Stomach (tissue), 9 donors: Measurements from ENCODE around the gene HPN. TPM values are rescaled to one million over a fixed set of nuclear protein-coding genes. Genes with fewer than 3 reads are reported as not detected.

Experiments
- DNase-seq, 2 donors: peaks; one replicate each; pipeline versions ENCODE4 v3.0.0 to v3.0.0-alpha.2; 2013 to 2019
- H3K27ac ChIP-seq, 5 donors: fragments of 200-600 bp in 4 of 5; sonication (generic) in 4 of 5; one replicate each; pipeline ENCODE4 v1.5.1; 2013 to 2019; ENCODE audit warnings: mild to moderate bottlenecking in 1 of 5, moderate library complexity in 1 of 5
- H3K27me3 ChIP-seq, 3 donors: fragments of 200-600 bp; sonication (generic); one replicate each; pipeline ENCODE4 v1.5.1; 2017 to 2019; ENCODE audit warnings: mixed run types in 1 of 3
- H3K36me3 ChIP-seq, 4 donors: fragments of 200-600 bp; sonication (generic); 1 replicate in 3 of 4; 2 replicates in 1 of 4; pipeline ENCODE4 v1.5.1; 2016 to 2019
- H3K4me1 ChIP-seq, 4 donors: fragments of 200-600 bp; sonication (generic); one replicate each; pipeline ENCODE4 v1.5.1; 2016 to 2019
- H3K4me3 ChIP-seq, 4 donors: fragments of 200-600 bp; sonication (generic) in 3 of 4; one replicate each; pipeline ENCODE4 v1.5.1; 2016 to 2019; ENCODE audit warnings: mild to moderate bottlenecking in 1 of 4
- H3K9me3 ChIP-seq, 4 donors: fragments of 200-600 bp; sonication (generic); one replicate each; pipeline ENCODE4 v1.5.1; 2016 to 2019
- EP300 ChIP-seq: sonication (generic); formaldehyde crosslinking; IDR thresholded peaks from one replicate; pipeline ENCODE4 v1.6.1; 2017; ENCODE audit warnings: antibody characterized with exemption
- POLR2A ChIP-seq, 4 donors: fragments of 450-650 bp; IDR thresholded peaks; one replicate each; pipeline ENCODE4 v1.6.1; 2016; ENCODE audit warnings: antibody characterized with exemption in 4 of 4, control low read depth in 2 of 4, mild to moderate bottlenecking in 1 of 4, moderate library complexity in 1 of 4
- POLR2AphosphoS5 ChIP-seq, 3 donors: sonication (generic); formaldehyde crosslinking; IDR thresholded peaks; one replicate each; pipeline ENCODE4 v1.6.1; 2016; ENCODE audit warnings: antibody characterized with exemption in 3 of 3
- WGBS, 5 donors: extraction: QIAGEN DNeasy Blood & Tissue Kit in 3 of 5; methylation state at CpG; one replicate each; pipeline versions ENCODE4 v1.1.5 to v1.1.7; 2013 to 2018; 5-methylcytosine and 5-hydroxymethylcytosine counted together
- intact Hi-C: fragments of 100-400 bp; cut with DNase I; formaldehyde crosslinking; loops from one replicate; pipeline ENCODE4 v1.15.1; 2023; ENCODE audit warnings: low total_unique reads
- polyA plus RNA-seq, 3 donors: library from polyadenylated mRNA; stranded (reverse); fragments of 200-250 nt; gene quantifications; one replicate each; pipeline ENCODE4 v1.2.3, GENCODE V29; 2013
- total RNA-seq, 5 donors: library from RNA; depleted of rRNA; stranded (reverse); fragments of >200 nt; gene quantifications; one replicate each; pipeline versions ENCODE4 v1.1.0 to v1.2.3, GENCODE V29; 2014 to 2016
- TF ChIP-seq, protein P1 (sequence below), 7 experiments: fragments of 450-650 bp in 4 of 7; fragments of 200-600 bp in 3 of 7; sonication (generic) in 3 of 7; IDR thresholded peaks; one replicate each; pipeline ENCODE4 v1.5.1; 2016 to 2019; ENCODE audit warnings: antibody characterized with exemption in 7 of 7, control low read depth in 2 of 7, mild to moderate bottlenecking in 1 of 7
- donor health status: healthy with polysubstance abuse.
- donor health status: Bipolar disorder and iron deficiency.
- donor health status: healthy.

Gene HPN
- total and polyA plus RNA-seq, 8 donors: 14.7 to 45.2 (median 28.6) TPM; not detected in 1

DNA sequence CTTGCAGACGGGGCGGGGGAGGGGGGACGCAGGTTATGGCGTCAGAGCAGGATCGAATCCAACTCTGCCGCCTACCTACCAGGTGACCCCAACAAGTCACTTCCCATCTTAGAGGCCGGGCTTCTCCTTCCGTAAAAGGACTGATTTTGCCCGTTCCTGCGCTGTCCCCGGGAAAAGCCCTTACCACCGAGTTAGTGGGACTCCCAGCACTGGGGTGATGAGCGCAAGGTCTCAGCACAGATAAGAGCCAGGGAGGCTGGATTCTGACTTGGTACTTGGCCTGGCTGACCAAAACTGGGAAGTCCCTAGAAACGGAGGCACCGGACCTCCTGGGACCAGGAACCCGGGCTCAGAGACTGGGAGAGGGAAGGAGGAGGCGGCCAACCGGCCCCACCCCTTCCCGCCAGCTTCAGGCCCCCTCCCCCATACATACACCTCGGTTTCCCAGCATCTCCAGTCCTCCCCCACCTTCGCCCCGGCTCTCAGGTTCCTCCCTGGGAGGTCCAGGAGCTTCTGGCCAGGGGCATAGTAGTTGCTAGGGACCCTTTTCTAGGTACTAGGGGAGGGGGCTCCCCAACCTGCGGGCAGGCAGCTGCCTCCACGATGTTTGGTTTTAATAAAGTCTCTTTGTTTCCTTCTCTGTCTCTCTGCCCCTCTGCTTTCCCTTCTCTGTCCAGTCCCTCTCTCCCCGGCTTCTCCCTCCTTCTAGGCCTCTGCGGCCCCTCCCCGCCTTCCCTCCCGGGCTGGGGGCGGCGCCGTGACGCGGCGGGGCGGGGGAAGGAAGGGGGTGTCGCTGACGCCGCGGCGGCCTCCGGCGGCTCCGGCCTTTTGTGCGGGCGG lies 41.8 kb upstream of the HPN start, which contains the start of gene GRAMD1A:
GRAMD1A (plus strand) TSS at position 826 of the 840 bp plus-strand sequence. CDS start 156 bp downstream, outside the sequence.
- intact Hi-C loops: no loop called here
- TF ChIP-seq, protein P1, sequence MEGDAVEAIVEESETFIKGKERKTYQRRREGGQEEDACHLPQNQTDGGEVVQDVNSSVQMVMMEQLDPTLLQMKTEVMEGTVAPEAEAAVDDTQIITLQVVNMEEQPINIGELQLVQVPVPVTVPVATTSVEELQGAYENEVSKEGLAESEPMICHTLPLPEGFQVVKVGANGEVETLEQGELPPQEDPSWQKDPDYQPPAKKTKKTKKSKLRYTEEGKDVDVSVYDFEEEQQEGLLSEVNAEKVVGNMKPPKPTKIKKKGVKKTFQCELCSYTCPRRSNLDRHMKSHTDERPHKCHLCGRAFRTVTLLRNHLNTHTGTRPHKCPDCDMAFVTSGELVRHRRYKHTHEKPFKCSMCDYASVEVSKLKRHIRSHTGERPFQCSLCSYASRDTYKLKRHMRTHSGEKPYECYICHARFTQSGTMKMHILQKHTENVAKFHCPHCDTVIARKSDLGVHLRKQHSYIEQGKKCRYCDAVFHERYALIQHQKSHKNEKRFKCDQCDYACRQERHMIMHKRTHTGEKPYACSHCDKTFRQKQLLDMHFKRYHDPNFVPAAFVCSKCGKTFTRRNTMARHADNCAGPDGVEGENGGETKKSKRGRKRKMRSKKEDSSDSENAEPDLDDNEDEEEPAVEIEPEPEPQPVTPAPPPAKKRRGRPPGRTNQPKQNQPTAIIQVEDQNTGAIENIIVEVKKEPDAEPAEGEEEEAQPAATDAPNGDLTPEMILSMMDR (IDR thresholded peaks at IDR 0.05): no peak
- TF ChIP-seq POLR2AphosphoS5 (IDR thresholded peaks at IDR 0.05): peak; percentile 88 to 93 (median 92)
- TF ChIP-seq EP300: peak; percentile 29
- peak in 2 of 4 donors; percentile 69 to 88 for TF ChIP-seq POLR2A (IDR thresholded peaks at IDR 0.05)
- peak within 1 kb of the TSS; percentile 82 to 92 (median 86) for H3K4me3 ChIP-seq
- no peaks in the 10 kb centered on the region for H3K9me3 ChIP-seq
- no peaks in the 10 kb centered on the region for H3K27me3 ChIP-seq
- peak; percentile 92 to 96 for DNase-seq
- WGBS, 5 donors: 0 to 3% (median 2%) methylated on average over 33 to 39 of the region's 45 CpGs
- peak within 1 kb of the TSS; percentile 94 to 99 (median 99) for H3K27ac ChIP-seq
- peaks cover 0 to 3% (median 0%) of the 10 kb centered on the region in 4 donors for H3K36me3 ChIP-seq
- peaks cover 56 to 93% (median 83%) of the 10 kb centered on the region in 4 donors for H3K4me1 ChIP-seq

GRCh38 chr19:35000338-35000646 lies 41.2 kb upstream of the HPN start:
- peak overlapping the region; percentile 94 to 99 (median 99) for H3K27ac ChIP-seq
- no peaks in the 10 kb centered on the region for H3K27me3 ChIP-seq
- H3K9me3 ChIP-seq: no peaks in the 10 kb centered on the region
- peak overlapping the region; percentile 82 to 92 (median 86) for H3K4me3 ChIP-seq
- TF ChIP-seq EP300: no peak
- TF ChIP-seq POLR2AphosphoS5 (IDR thresholded peaks at IDR 0.05): no peak
- TF ChIP-seq POLR2A (IDR thresholded peaks at IDR 0.05): no peak
- TF ChIP-seq, protein P1 (IDR thresholded peaks at IDR 0.05): no peak
- intact Hi-C loops: no loop called here
- no peak for DNase-seq
- peaks cover 0 to 8% (median under 1%) of the 10 kb centered on the region in 4 donors for H3K36me3 ChIP-seq
- WGBS, 5 donors: 0% methylated on average over 11 to 37 of the region's 37 CpGs; no CpG with 5 or more reads in 1 of the 5 donors
- H3K4me1 ChIP-seq: peaks cover 55 to 93% (median 83%) of the 10 kb centered on the region in 4 donors

- 0 to 1% (median 1%) methylated on average over 17 to 46 of the region's 46 CpGs for WGBS, 5 donors
- Histone ChIP-seq H3K4me1 (peaks cover 55 to 93% (median 83%) of the 10 kb centered on the region in 4 donors), H3K27me3 (no peaks in the 10 kb centered on the region), H3K27ac (peak overlapping the region; percentile 94 to 99 (median 99)), H3K4me3 (peak overlapping the region; percentile 82 to 92 (median 86)), H3K9me3 (no peaks in the 10 kb centered on the region), H3K36me3 (peaks cover 0 to 14% (median 5%) of the 10 kb centered on the region in 4 donors)
- intact Hi-C loops: no loop called here
- DNase-seq: peak in 1 of 2 donors; percentile 82
- no peak for TF ChIP-seq EP300
- peak in 1 of 3 donors; percentile 2 for TF ChIP-seq POLR2AphosphoS5 (IDR thresholded peaks at IDR 0.05)
- TF ChIP-seq, protein P1 (IDR thresholded peaks at IDR 0.05): no peak
- TF ChIP-seq POLR2A (IDR thresholded peaks at IDR 0.05): no peak
Observed at GRCh38 chr19:35000647-35001501, 40.6 kb upstream of the HPN start.

- WGBS, 5 donors: 80 to 86% (median 84%) methylated on average over 11 of the region's 11 CpGs
- H3K4me3 ChIP-seq: peak overlapping the region in 2 of 4 donors; percentile 90 to 92
Observed at GRCh38 chr19:35002037-35002535, 39.4 kb upstream of the HPN start.

More at GRCh38 chr19:35002037-35002535, 39.4 kb upstream of the HPN start:
- intact Hi-C loops: no loop called here
- H3K27me3 ChIP-seq: no peaks in the 10 kb centered on the region
- H3K36me3 ChIP-seq: peaks cover 0 to 24% (median 11%) of the 10 kb centered on the region in 4 donors
- no peak for DNase-seq
- H3K4me1 ChIP-seq: peaks cover 62 to 94% (median 82%) of the 10 kb centered on the region in 4 donors
- TF ChIP-seq EP300 (no peak), POLR2A (IDR thresholded peaks at IDR 0.05) (no peak), POLR2AphosphoS5 (IDR thresholded peaks at IDR 0.05) (no peak)
- TF ChIP-seq, protein P1 (IDR thresholded peaks at IDR 0.05): no peak
- H3K27ac ChIP-seq: peak overlapping the region in 3 of 5 donors; percentile 98 to 99 (median 99)
- no peaks in the 10 kb centered on the region for H3K9me3 ChIP-seq
